CMK (cell line): ENCODE results near the gene NRSN1.
"Not testable (repeated sequence)": the region's sequence is repeated elsewhere in the genome, so short reads cannot be mapped to it uniquely, and the experiment has no call there.

Experiments
- DNase-seq: peaks from one replicate; pipeline ENCODE4 v3.0.0-alpha.2; 2010; ENCODE audit warnings: low read depth

Gene NRSN1

GRCh38 chr6:24142733-24143132, 16.7 kb downstream of the NRSN1 start:
- DNase-seq = not testable (repeated sequence)

GRCh38 chr6:24145690-24146131, 19.7 kb downstream of the NRSN1 start:
- no peak for DNase-seq

GRCh38 chr6:24146871-24147270, 20.9 kb downstream of the NRSN1 start:
- no peak for DNase-seq

- DNase-seq = no peak
These were observed 21.6 kb downstream of the NRSN1 start for GRCh38 chr6:24147511-24148153.

GRCh38 chr6:24148154-24148570, 22.1 kb downstream of the NRSN1 start:
- DNase-seq = no peak

- DNase-seq = no peak
These were observed 22.7 kb downstream of the NRSN1 start for GRCh38 chr6:24148684-24149083.

GRCh38 chr6:24149296-24149695, 23.3 kb downstream of the NRSN1 start:
- DNase-seq = no peak

GRCh38 chr6:24149836-24150235, 23.8 kb downstream of the NRSN1 start:
- no peak for DNase-seq

GRCh38 chr6:24152014-24152413, 26.0 kb downstream of the NRSN1 start:
- no peak for DNase-seq

- no peak for DNase-seq
These were observed 28.1 kb downstream of the NRSN1 start for GRCh38 chr6:24154121-24154520.

GRCh38 chr6:24157886-24158285, 31.9 kb downstream of the NRSN1 start:
- no peak for DNase-seq

- no peak for DNase-seq
These were observed 57.6 kb downstream of the NRSN1 start for GRCh38 chr6:24183584-24183983.

- DNase-seq = no peak
These were observed 60.3 kb downstream of the NRSN1 start for GRCh38 chr6:24186349-24186748.

GRCh38 chr6:24187965-24188577, 62.1 kb downstream of the NRSN1 start:
- DNase-seq = no peak

GRCh38 chr6:24188578-24189080, 62.6 kb downstream of the NRSN1 start:
- DNase-seq = no peak

GRCh38 chr6:24191346-24191745, 65.3 kb downstream of the NRSN1 start:
- DNase-seq = no peak

- DNase-seq = no peak
These were observed 67.3 kb downstream of the NRSN1 start for GRCh38 chr6:24193364-24193763.

GRCh38 chr6:24194978-24195700, 69.1 kb downstream of the NRSN1 start:
- DNase-seq = no peak

GRCh38 chr6:24195836-24196597, 70.0 kb downstream of the NRSN1 start:
- DNase-seq = no peak
